HL-60 (cell line): ENCODE data around the gene ORC2.

ENCODE experiments used
- DNase-seq, 2 experiments: peaks; one replicate each; pipeline ENCODE4 v3.0.0-alpha.2; 2010 to 2020; ENCODE audit warnings: low read depth in 1 of 2, low spot score in 1 of 2
- H3K27ac ChIP-seq: fragments of 250-450 bp; sonication (Bioruptor Pico); replicated peaks from 2 replicates; pipeline ENCODE4 v1.5.1; 2020; ENCODE audit warnings: mild to moderate bottlenecking, moderate library complexity
- H3K27me3 ChIP-seq: fragments of 250-450 bp; sonication (Bioruptor Pico); 2 replicates; pipeline ENCODE4 v1.5.1; 2021; ENCODE audit warnings: mild to moderate bottlenecking, moderate library complexity; ENCODE audit not compliant: insufficient read depth, poor library complexity, severe bottlenecking
- H3K4me3 ChIP-seq: replicated peaks from 2 replicates; pipeline ENCODE4 v1.5.1; 2011; ENCODE audit warnings: mild to moderate bottlenecking, control low read depth, low read length; ENCODE audit not compliant: insufficient read depth
- GABPA ChIP-seq: IDR thresholded peaks from 2 replicates; pipeline ENCODE4 v1.6.1; 2012; ENCODE audit warnings: low read depth
- POLR2AphosphoS5 ChIP-seq: IDR thresholded peaks from 2 replicates; pipeline ENCODE4 v1.6.1; 2012; ENCODE audit warnings: low read depth
- SPI1 ChIP-seq: IDR thresholded peaks from 2 replicates; pipeline ENCODE4 v1.6.1; 2012; ENCODE audit warnings: low read depth, mild to moderate bottlenecking, borderline replicate concordance
- TF ChIP-seq, protein P1 (sequence below): IDR thresholded peaks from one replicate; pipeline ENCODE4 v1.5.1; 2011; ENCODE audit warnings: low read length, control low read depth, inconsistent platforms; ENCODE audit not compliant: insufficient read depth
- TF ChIP-seq, protein P2 (sequence below): IDR thresholded peaks from 2 replicates; pipeline ENCODE4 v1.6.1; 2012; ENCODE audit warnings: low read depth; ENCODE audit not compliant: insufficient replicate concordance

Gene ORC2

DNA sequence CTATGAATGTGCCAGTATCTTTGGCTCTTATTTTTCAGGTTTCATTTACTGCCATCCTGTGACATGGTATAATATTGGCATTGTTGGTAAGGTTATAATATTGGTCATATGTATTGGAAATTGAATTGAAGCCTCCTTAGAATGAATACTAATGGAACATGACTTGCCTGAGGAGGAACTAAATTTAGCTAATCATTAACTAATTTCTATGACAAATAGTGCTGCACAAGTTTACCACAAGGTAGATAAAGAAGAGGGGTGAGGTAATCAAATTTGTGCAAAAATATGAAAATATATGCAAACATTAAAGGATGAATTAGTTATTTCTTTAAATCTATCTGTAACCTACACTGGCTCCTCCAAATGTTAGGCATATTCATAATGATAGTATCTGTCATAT, 43.2 kb upstream of the ORC2 start:
- no peak for DNase-seq
- H3K27ac ChIP-seq = no peak overlapping the region
- no peaks in the 10 kb centered on the region for H3K27me3 ChIP-seq
- no peak overlapping the region for H3K4me3 ChIP-seq
- no peak for TF ChIP-seq SPI1
- TF ChIP-seq, protein P1, sequence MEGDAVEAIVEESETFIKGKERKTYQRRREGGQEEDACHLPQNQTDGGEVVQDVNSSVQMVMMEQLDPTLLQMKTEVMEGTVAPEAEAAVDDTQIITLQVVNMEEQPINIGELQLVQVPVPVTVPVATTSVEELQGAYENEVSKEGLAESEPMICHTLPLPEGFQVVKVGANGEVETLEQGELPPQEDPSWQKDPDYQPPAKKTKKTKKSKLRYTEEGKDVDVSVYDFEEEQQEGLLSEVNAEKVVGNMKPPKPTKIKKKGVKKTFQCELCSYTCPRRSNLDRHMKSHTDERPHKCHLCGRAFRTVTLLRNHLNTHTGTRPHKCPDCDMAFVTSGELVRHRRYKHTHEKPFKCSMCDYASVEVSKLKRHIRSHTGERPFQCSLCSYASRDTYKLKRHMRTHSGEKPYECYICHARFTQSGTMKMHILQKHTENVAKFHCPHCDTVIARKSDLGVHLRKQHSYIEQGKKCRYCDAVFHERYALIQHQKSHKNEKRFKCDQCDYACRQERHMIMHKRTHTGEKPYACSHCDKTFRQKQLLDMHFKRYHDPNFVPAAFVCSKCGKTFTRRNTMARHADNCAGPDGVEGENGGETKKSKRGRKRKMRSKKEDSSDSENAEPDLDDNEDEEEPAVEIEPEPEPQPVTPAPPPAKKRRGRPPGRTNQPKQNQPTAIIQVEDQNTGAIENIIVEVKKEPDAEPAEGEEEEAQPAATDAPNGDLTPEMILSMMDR = no peak
- no peak for TF ChIP-seq GABPA
- no peak for TF ChIP-seq POLR2AphosphoS5
- TF ChIP-seq, protein P2, sequence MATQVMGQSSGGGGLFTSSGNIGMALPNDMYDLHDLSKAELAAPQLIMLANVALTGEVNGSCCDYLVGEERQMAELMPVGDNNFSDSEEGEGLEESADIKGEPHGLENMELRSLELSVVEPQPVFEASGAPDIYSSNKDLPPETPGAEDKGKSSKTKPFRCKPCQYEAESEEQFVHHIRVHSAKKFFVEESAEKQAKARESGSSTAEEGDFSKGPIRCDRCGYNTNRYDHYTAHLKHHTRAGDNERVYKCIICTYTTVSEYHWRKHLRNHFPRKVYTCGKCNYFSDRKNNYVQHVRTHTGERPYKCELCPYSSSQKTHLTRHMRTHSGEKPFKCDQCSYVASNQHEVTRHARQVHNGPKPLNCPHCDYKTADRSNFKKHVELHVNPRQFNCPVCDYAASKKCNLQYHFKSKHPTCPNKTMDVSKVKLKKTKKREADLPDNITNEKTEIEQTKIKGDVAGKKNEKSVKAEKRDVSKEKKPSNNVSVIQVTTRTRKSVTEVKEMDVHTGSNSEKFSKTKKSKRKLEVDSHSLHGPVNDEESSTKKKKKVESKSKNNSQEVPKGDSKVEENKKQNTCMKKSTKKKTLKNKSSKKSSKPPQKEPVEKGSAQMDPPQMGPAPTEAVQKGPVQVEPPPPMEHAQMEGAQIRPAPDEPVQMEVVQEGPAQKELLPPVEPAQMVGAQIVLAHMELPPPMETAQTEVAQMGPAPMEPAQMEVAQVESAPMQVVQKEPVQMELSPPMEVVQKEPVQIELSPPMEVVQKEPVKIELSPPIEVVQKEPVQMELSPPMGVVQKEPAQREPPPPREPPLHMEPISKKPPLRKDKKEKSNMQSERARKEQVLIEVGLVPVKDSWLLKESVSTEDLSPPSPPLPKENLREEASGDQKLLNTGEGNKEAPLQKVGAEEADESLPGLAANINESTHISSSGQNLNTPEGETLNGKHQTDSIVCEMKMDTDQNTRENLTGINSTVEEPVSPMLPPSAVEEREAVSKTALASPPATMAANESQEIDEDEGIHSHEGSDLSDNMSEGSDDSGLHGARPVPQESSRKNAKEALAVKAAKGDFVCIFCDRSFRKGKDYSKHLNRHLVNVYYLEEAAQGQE = no peak

DNA sequence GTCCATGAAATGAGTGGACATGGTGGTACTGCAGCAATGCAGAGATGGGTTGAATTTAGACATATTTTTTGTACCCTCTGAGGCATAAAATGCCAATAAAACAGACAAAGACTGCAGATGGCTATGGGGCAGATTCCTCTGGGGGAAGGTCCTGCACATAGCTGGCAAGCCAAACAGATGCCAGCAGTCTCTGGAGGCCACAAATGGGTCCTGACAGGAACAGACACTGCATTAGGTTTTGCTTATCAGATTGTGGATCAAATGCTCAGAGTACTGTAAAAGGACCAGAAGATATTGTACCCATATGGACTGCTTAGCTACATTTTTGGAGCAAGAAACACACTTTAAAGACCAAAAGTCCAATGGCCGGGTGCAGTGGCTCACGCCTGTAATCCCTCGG, 40.9 kb upstream of the ORC2 start:
- no peak for DNase-seq
- Histone ChIP-seq H3K27ac (no peak overlapping the region), H3K27me3 (no peaks in the 10 kb centered on the region), H3K4me3 (no peak overlapping the region)
- no peak for TF ChIP-seq POLR2AphosphoS5
- TF ChIP-seq GABPA = no peak
- TF ChIP-seq, protein P2 = no peak
- TF ChIP-seq, protein P1 = no peak
- TF ChIP-seq SPI1 = no peak

DNA sequence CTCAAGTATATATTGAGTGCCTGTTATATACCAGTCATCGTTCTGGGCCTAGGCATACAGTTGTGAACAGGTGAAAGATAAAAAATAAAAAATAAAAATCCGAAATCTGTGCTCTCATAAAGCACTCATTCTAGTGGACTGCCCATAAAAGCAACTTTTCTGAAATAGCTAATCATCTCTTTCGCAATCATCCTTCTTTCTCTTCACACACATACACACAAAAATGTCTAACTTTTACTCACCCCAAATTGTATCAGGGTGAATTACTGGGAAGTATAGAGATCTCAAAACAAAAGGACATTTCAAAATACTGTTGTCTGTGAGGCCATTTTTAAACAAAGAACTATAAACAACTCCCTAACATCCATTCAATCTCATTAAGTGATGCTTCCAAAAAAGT, 29.6 kb upstream of the ORC2 start:
- no peak overlapping the region for H3K27ac ChIP-seq
- no peak overlapping the region for H3K4me3 ChIP-seq
- no peaks in the 10 kb centered on the region for H3K27me3 ChIP-seq
- TF ChIP-seq GABPA = no peak
- TF ChIP-seq POLR2AphosphoS5 = no peak
- no peak for TF ChIP-seq SPI1
- TF ChIP-seq, protein P2 = no peak
- TF ChIP-seq, protein P1 = no peak
- DNase-seq = no peak
